Measurements from ENCODE around the gene PROS1. TPM values are rescaled to one million over a fixed set of nuclear protein-coding genes. Genes with fewer than 3 reads are reported as not detected.

PROS1 gene
- 29.5 and 48.6 TPM in 2 replicates for total RNA-seq
- polyA plus RNA-seq = 32.6 and 40.4 TPM in 2 replicates

DNA sequence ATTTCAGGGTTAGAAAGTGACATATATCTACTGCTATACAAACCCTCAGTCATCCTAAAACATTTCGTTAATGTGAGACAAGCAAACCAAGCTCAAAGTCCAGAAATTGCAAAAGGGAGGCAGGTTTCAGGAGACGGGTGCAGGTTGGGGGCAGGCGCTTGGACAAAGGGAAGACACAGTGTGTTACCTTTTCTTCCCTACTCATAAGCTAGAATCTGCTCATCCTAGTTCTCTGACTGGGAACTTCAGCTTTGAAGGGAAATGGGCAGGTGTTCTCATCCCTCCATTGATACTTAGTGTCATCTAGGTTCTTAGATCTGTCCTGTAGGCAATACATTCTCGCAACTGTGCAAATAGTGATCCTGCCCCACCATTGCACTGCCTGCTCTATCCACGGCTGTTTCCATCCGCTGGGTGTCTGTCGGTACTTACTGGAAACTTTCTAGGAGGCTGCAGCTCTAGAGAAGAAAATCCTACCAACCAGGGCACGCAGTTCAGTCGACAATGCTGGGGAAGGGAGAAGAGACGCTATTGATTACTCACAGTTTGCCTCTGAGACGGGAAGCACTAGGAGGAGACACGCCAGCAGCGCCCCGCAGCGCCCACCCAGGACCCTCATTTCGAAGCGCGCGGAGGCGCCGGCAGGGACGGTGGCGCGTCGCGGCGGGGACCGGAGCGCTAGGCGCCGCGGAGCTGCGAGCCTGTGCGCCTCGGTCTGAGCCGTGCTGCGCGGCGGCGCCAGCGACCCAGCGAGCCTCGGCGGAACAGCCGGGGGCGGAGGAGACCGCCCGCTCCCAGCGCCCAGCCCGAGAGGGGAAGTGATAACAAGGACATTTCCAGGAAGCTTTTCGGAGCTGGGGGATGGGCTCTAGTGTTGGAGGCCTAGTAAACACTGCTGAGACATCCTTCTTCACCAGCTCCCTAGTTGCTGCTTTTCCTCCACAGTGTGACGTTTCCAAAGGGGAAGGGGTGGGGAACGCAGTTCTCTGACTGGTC is at the start of gene PROS1:
Gene PROS1, minus strand, starts transcription at position 766 of the 996 bp plus-strand sequence. Its CDS starts 147 bp downstream, at position 619.
- DNase-seq (ENCODE audit: low read depth in 1 of 2, low spot score in 1 of 2) = peak; percentile 88 to 96
- Histone ChIP-seq H3K4me3 (peak within 1 kb of the TSS; percentile 53), H3K27ac (peak within 1 kb of the TSS; percentile 86), H3K9me3 (ENCODE audit: low read depth) (no peaks in the 10 kb centered on the region), H3K4me1 (ENCODE audit: low read depth) (peaks cover 12% of the 10 kb centered on the region), H3K36me3 (no peaks in the 10 kb centered on the region), H3K27me3 (no peaks in the 10 kb centered on the region)
- TF ChIP-seq, protein P1, sequence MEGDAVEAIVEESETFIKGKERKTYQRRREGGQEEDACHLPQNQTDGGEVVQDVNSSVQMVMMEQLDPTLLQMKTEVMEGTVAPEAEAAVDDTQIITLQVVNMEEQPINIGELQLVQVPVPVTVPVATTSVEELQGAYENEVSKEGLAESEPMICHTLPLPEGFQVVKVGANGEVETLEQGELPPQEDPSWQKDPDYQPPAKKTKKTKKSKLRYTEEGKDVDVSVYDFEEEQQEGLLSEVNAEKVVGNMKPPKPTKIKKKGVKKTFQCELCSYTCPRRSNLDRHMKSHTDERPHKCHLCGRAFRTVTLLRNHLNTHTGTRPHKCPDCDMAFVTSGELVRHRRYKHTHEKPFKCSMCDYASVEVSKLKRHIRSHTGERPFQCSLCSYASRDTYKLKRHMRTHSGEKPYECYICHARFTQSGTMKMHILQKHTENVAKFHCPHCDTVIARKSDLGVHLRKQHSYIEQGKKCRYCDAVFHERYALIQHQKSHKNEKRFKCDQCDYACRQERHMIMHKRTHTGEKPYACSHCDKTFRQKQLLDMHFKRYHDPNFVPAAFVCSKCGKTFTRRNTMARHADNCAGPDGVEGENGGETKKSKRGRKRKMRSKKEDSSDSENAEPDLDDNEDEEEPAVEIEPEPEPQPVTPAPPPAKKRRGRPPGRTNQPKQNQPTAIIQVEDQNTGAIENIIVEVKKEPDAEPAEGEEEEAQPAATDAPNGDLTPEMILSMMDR (IDR thresholded peaks at IDR 0.05; ENCODE audit: low read depth, low read length) = no peak

DNA sequence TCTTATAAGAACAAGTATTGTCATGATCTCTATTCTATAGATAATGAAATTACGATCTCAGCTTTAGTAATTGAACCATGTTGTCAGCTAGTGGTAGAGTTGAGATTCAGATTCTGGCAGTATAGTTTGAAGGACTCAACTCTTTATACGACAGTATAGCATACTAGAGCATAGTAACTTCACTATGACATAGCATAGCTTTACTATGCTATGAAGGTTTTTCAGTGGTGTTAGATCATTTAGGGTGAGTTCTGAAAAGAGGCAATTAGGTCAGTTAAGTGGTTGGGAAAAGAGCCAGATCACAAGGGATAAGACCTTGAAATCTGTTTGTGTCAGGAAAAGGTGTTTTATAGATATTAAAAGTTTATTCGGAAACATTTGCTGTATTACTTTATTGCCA is 46.6 kb upstream of the PROS1 start:
- H3K27me3 ChIP-seq = no peaks in the 10 kb centered on the region
- TF ChIP-seq, protein P1 (IDR thresholded peaks at IDR 0.05; ENCODE audit: low read depth, low read length) = no peak
- no peaks in the 10 kb centered on the region for H3K36me3 ChIP-seq
- no peak overlapping the region for H3K27ac ChIP-seq
- H3K9me3 ChIP-seq (ENCODE audit: low read depth) = no peaks in the 10 kb centered on the region
- no peaks in the 10 kb centered on the region for H3K4me1 ChIP-seq (ENCODE audit: low read depth)
- no peak for DNase-seq (ENCODE audit: low read depth in 1 of 2, low spot score in 1 of 2)
- H3K4me3 ChIP-seq = no peak overlapping the region

DNA sequence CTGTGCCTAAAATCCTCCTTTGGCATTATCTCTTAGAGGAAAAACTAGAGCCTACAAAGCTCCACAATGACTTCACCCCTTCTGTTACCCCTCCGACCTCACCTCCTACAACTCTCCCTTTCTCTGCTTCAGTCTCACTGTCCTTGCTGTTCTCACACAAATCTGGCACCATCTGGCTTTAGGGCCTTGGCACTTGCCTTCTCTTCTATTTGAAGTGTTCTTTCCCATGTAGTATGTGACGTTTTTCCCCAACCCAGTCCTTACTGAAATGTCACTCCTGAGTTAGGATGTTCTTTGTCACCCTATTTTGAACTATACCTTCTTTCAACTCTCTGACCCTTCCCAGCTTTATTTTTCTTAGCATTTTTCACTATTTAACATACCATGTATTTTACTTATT is 46.0 kb upstream of the PROS1 start:
- Histone ChIP-seq H3K36me3 (no peaks in the 10 kb centered on the region), H3K9me3 (ENCODE audit: low read depth) (no peaks in the 10 kb centered on the region), H3K27ac (no peak overlapping the region), H3K4me1 (ENCODE audit: low read depth) (no peaks in the 10 kb centered on the region), H3K27me3 (no peaks in the 10 kb centered on the region), H3K4me3 (no peak overlapping the region)
- no peak for DNase-seq (ENCODE audit: low read depth in 1 of 2, low spot score in 1 of 2)
- TF ChIP-seq, protein P1 (IDR thresholded peaks at IDR 0.05; ENCODE audit: low read depth, low read length) = no peak

DNA sequence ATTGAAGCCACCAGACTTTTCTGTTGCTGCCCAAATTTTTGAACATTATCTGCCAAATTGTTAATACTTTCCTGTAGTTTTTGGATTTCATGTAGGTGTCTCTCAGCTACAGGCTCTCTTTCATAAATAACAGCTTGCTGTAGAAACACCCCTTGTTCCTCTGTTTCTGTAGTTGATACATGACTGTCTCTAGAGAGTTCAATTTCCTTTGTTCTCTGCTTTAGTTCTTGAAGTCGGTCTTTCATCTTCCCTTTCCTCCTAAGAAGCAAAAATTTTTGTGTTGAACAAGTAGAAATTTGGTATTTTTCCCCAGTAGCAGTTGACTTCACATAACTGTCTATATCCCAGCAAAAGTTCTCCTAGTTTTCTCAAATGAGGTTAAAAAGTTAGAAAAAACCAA is 41.3 kb upstream of the PROS1 start:
- no peak overlapping the region for H3K4me3 ChIP-seq
- TF ChIP-seq, protein P1 (IDR thresholded peaks at IDR 0.05; ENCODE audit: low read depth, low read length) = no peak
- no peak for DNase-seq (ENCODE audit: low read depth in 1 of 2, low spot score in 1 of 2)
- no peaks in the 10 kb centered on the region for H3K9me3 ChIP-seq (ENCODE audit: low read depth)
- H3K4me1 ChIP-seq (ENCODE audit: low read depth) = no peaks in the 10 kb centered on the region
- no peaks in the 10 kb centered on the region for H3K36me3 ChIP-seq
- H3K27ac ChIP-seq = no peak overlapping the region
- no peaks in the 10 kb centered on the region for H3K27me3 ChIP-seq

DNA sequence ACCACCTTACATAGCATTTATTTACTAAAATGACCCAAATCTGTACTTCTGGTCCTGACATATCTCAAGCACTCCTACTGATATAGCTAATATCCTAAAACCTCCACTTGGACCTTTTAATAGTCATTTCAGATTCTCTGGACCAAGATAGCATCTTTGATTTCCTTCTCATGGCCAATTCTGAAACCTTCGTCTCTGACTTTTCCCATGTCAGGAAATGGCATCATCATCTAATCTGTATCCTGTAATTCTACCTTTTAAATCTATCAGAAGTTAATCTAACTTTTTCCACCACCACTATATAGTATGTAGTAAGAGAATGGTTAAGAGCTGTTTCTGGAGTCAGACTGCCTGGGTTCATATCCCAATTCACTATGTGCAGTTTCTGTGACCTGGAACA is 38.5 kb upstream of the PROS1 start:
- H3K36me3 ChIP-seq = no peaks in the 10 kb centered on the region

More for the DNA sequence above, 38.5 kb upstream of the PROS1 start:
- DNase-seq (ENCODE audit: low read depth in 1 of 2, low spot score in 1 of 2) = no peak
- TF ChIP-seq, protein P1 (IDR thresholded peaks at IDR 0.05; ENCODE audit: low read depth, low read length) = no peak
- no peaks in the 10 kb centered on the region for H3K9me3 ChIP-seq (ENCODE audit: low read depth)
- no peak overlapping the region for H3K4me3 ChIP-seq
- H3K27ac ChIP-seq = no peak overlapping the region
- H3K4me1 ChIP-seq (ENCODE audit: low read depth) = no peaks in the 10 kb centered on the region
- no peaks in the 10 kb centered on the region for H3K27me3 ChIP-seq

Measured in cardiac muscle cell (in vitro differentiated cells and primary cell).